ENCODE measurements around the gene RAB3A. TPM values are rescaled to one million over a fixed set of nuclear protein-coding genes. Genes with fewer than 3 reads are reported as not detected.

Gene RAB3A
- total and polyA plus RNA-seq, 9 of the 15 experiments (the other 6 are each of a cell fraction or from before 2014, with no cell fraction given): 0.17 to 5.1 (median 0.90) TPM; not detected in 1

- Histone ChIP-seq H3K4me1 (replicated peaks in 1 of 2; ENCODE audit: control insufficient read depth in 2 of 2, insufficient read depth in 2 of 2, low read length in 2 of 2) (peaks cover 14 to 45% of the 10 kb centered on the region in 2 experiments; a peak in 4 of 5 replicates), H3K9me1 (ENCODE audit: control insufficient read depth, insufficient read depth, low read length) (no peaks in the 10 kb centered on the region), H3K9ac (ENCODE audit: insufficient read depth in 1 of 2, low read depth in 2 of 2, low read length in 2 of 2) (peak overlapping the region; percentile 86 to 95), H2AFZ (ENCODE audit: low read depth, low read length) (peak overlapping the region; percentile 90), H3K79me2 (ENCODE audit: control insufficient read depth, insufficient read depth, low read length) (peaks cover 25% of the 10 kb centered on the region), H3K36me3 (ENCODE audit: control insufficient read depth, insufficient read depth, low read length) (peaks cover 23% of the 10 kb centered on the region; the same call in 1 of the 3 replicates), H4K20me1 (replicated peaks; ENCODE audit: control insufficient read depth, insufficient read depth, low read length) (no peaks in the 10 kb centered on the region; the same call in 1 of the 2 replicates), H3K4me2 (ENCODE audit: insufficient read depth, low read length) (peak overlapping the region; percentile 82), H3K9me3 (replicated peaks; ENCODE audit: control insufficient read depth, insufficient read depth, low read depth, low read length) (no peaks in the 10 kb centered on the region), H3K4me3 (peak overlapping the region; percentile 68), H3K27me3 (ENCODE audit: control insufficient read depth in 2 of 2, insufficient read depth in 2 of 2, low read length in 2 of 2) (no peaks in the 10 kb centered on the region), H3K27ac (ENCODE audit: extremely low read depth, low read depth, low read length) (peak overlapping the region; percentile 86)
- ATAC-seq: peak; percentile 43
- FAIRE-seq: no peak
- ChIA-PET POLR2A (interaction anchor here (0.6 to 3.5 kb wide), 18 partner anchors 11 to 212 kb away, joined by 3 to 28 read pairs (median 4); partner anchors contain the start of genes GDF15, IFI30, IQCN and JUND), CTCF (ENCODE audit: low intra/inter-chr PET ratio) (interaction anchor here (0.8 to 1.1 kb wide), 2 partner anchors 46 to 119 kb away, joined by 3 to 4 read pairs; partner anchors contain the start of gene LSM4)
- in situ Hi-C loops (cut with MboI): loop anchor here (5.0 kb wide), 1 partner anchor 48 kb away; no protein-coding TSS in a partner anchor
- BruUV-seq (replicated peaks): TSS peak; percentile 91
- 0% methylated on average over 16 of the region's 22 CpGs for WGBS (ENCODE audit: insufficient coverage, low coverage, missing lambda C conversion rate)
- DNase-seq (ENCODE audit: extremely low read depth in 1 of 4, low spot score in 3 of 4): peak in 1 of 4 experiments; percentile 79
- intact Hi-C loops (cut with micrococcal nuclease): loop anchor here (5.0 kb wide), 2 partner anchors 123 to 213 kb away; partner anchors contain the start of gene SSBP4
- TF ChIP-seq HBP1 (CRISPR knock-in tag; IDR thresholded peaks at IDR 0.05) (no peak), SAP30 (IDR thresholded peaks at IDR 0.05; ENCODE audit: borderline replicate concordance, insufficient read depth, low read depth, low read length, poor library complexity, severe bottlenecking) (no peak), HOXB6 (CRISPR knock-in tag; IDR thresholded peaks at IDR 0.05; ENCODE audit: borderline replicate concordance) (no peak), GATA2 (CRISPR knock-in tag; IDR thresholded peaks at IDR 0.05) (no peak), POLR3G (IDR thresholded peaks at IDR 0.05; ENCODE audit: extremely low read depth, insufficient read length, insufficient replicate concordance) (no peak), ZNF232 (CRISPR knock-in tag; IDR thresholded peaks at IDR 0.05) (no peak), ZBTB8A (IDR thresholded peaks at IDR 0.05; ENCODE audit: partially characterized antibody) (no peak), ZKSCAN3 (CRISPR knock-in tag; IDR thresholded peaks at IDR 0.05) (no peak), GTF2B (IDR thresholded peaks at IDR 0.05; ENCODE audit: extremely low read depth, insufficient read length) (no peak), COPS2 (conservative IDR thresholded peaks at IDR 0.05) (no peak), NCOA1 (IDR thresholded peaks at IDR 0.05; ENCODE audit: low read depth) (no peak), JUND (IDR thresholded peaks at IDR 0.05; ENCODE audit: borderline replicate concordance, low read depth, low read length) (no peak; the same call in 1 of the 2 replicates), JUND (tag; IDR thresholded peaks at IDR 0.05; ENCODE audit: borderline replicate concordance, low read depth, low read length) (no peak), ZNF740 (CRISPR knock-in tag; IDR thresholded peaks at IDR 0.05) (peak; percentile 95), ZNF740 (tag; IDR thresholded peaks at IDR 0.05) (peak in 1 of 2 experiments; percentile 96; a peak in 2 of 4 replicates), NR2C2 (CRISPR knock-in tag; IDR thresholded peaks at IDR 0.05) (no peak), NR2C2 (tag; IDR thresholded peaks at IDR 0.05) (0 out of 2 replicates have a peak, but pooled peaks have one; percentile 26), POLR2AphosphoS5 (IDR thresholded peaks at IDR 0.05; ENCODE audit: control insufficient read depth, insufficient read depth, low read depth, low read length) (no peak), ZNF134 (CRISPR knock-in tag; conservative IDR thresholded peaks at IDR 0.05) (no peak)
Measured at GRCh38 chr19:18204394-18205199, 755 bp upstream of the RAB3A start.
